ENCODE data around the gene PSMD10. TPM values are rescaled to one million over a fixed set of nuclear protein-coding genes. Genes with fewer than 3 reads are reported as not detected.

Gene PSMD10
- polyA plus RNA-seq, 2 of the 4 experiments (the other 2 are of a cell fraction), result 109 to 163 TPM

Other genes with a start within 250 kb of the PSMD10 start
- gene TEX13B, start 109.2 kb downstream of the PSMD10 start, polyA plus RNA-seq (2011; rRNA removed), result not detected in 2 replicates
- not detected in 3 replicates for gene TEX13B, start 109.2 kb downstream of the PSMD10 start, polyA plus RNA-seq (2017; fragmentation: RNase III; extraction: RNeasy Plus Mini Kit Qiagen cat#74134 plus additional on column Dnase treatment)
- gene VSIG1, start 46.5 kb downstream of the PSMD10 start, polyA plus RNA-seq (2011; rRNA removed), result 1.2 and 1.3 TPM in 2 replicates
- 0.09 to 0.17 TPM (median 0.11 TPM) in 3 replicates for gene VSIG1, start 46.5 kb downstream of the PSMD10 start, polyA plus RNA-seq (2017; fragmentation: RNase III; extraction: RNeasy Plus Mini Kit Qiagen cat#74134 plus additional on column Dnase treatment)
- gene ATG4A, start 236 bp upstream of the PSMD10 start, polyA plus RNA-seq (2011; rRNA removed), result 12.8 and 14.3 TPM in 2 replicates
- gene ATG4A, start 236 bp upstream of the PSMD10 start, polyA plus RNA-seq (2017; fragmentation: RNase III; extraction: RNeasy Plus Mini Kit Qiagen cat#74134 plus additional on column Dnase treatment), result 6.0 to 7.2 TPM (median 6.7 TPM) in 3 replicates

All from A549 (cell line).